Glutamatergic neuron (in vitro differentiated cells): ENCODE results near the gene EXOC6B. TPM values are rescaled to one million over a fixed set of nuclear protein-coding genes. Genes with fewer than 3 reads are reported as not detected.

ENCODE experiments used
- DNase-seq: peaks from one replicate; pipeline ENCODE4 v3.0.0; 2022
- H3K27ac Mint-ChIP-seq: one replicate; pipeline ENCODE4 v1.8.0; 2020; ENCODE audit warnings: mild to moderate bottlenecking, mixed read lengths, inconsistent platforms; ENCODE audit not compliant: unreplicated experiment
- H3K27me3 Mint-ChIP-seq: one replicate; pipeline ENCODE4 v1.8.0; 2020; ENCODE audit warnings: mild to moderate bottlenecking, moderate library complexity, mixed read lengths, inconsistent platforms; ENCODE audit not compliant: unreplicated experiment
- H3K36me3 Mint-ChIP-seq: one replicate; pipeline ENCODE4 v1.8.0; 2020; ENCODE audit warnings: mild to moderate bottlenecking, mixed read lengths, inconsistent platforms; ENCODE audit not compliant: unreplicated experiment
- H3K4me1 Mint-ChIP-seq: one replicate; pipeline ENCODE4 v1.8.0; 2020; ENCODE audit warnings: mild to moderate bottlenecking, low read depth, mixed read lengths, inconsistent platforms; ENCODE audit not compliant: unreplicated experiment
- H3K4me3 Mint-ChIP-seq: one replicate; pipeline ENCODE4 v1.8.0; 2020; ENCODE audit warnings: mild to moderate bottlenecking, mixed read lengths, inconsistent platforms; ENCODE audit not compliant: unreplicated experiment
- H3K9me3 Mint-ChIP-seq: one replicate; pipeline ENCODE4 v1.8.0; 2020; ENCODE audit warnings: mild to moderate bottlenecking, moderate library complexity, mixed read lengths, inconsistent platforms; ENCODE audit not compliant: unreplicated experiment
- CTCF ChIP-seq: fragments of 200-600 bp; sonication (generic); IDR thresholded peaks from one replicate; pipeline ENCODE4 v1.5.0; 2021; ENCODE audit not compliant: partially characterized antibody, unreplicated experiment
- total RNA-seq: library from RNA; stranded (reverse); fragmentation: NEBNext Ultra II Directional; extraction: Animal tissue kit (Norgen Biotek cat#: 25700); gene quantifications from one replicate; pipeline ENCODE4 v1.2.1, GENCODE V29; 2021; ENCODE audit not compliant: unreplicated experiment

EXOC6B gene
- total RNA-seq, 1 donor from 2014 or later = 34.5 TPM

GRCh38 chr2:72573232-72573631 lies 252.6 kb downstream of the EXOC6B start:
- Mint-ChIP-seq H3K9me3 (no peaks in the 10 kb centered on the region), H3K27me3 (no peaks in the 10 kb centered on the region), H3K4me3 (no peak overlapping the region), H3K4me1 (no peaks in the 10 kb centered on the region), H3K36me3 (no peaks in the 10 kb centered on the region), H3K27ac (no peak overlapping the region)
- no peak for DNase-seq
- no peak for TF ChIP-seq CTCF

GRCh38 chr2:72572501-72572900 lies 253.3 kb downstream of the EXOC6B start:
- Mint-ChIP-seq H3K4me3 (no peak overlapping the region), H3K27ac (no peak overlapping the region), H3K36me3 (no peaks in the 10 kb centered on the region), H3K27me3 (no peaks in the 10 kb centered on the region), H3K4me1 (no peaks in the 10 kb centered on the region), H3K9me3 (no peaks in the 10 kb centered on the region)
- no peak for TF ChIP-seq CTCF
- DNase-seq = no peak

GRCh38 chr2:72570413-72570812 lies 255.4 kb downstream of the EXOC6B start:
- no peaks in the 10 kb centered on the region for H3K27me3 Mint-ChIP-seq
- no peaks in the 10 kb centered on the region for H3K9me3 Mint-ChIP-seq
- no peak overlapping the region for H3K27ac Mint-ChIP-seq
- H3K36me3 Mint-ChIP-seq = no peaks in the 10 kb centered on the region
- no peak for TF ChIP-seq CTCF
- no peak overlapping the region for H3K4me3 Mint-ChIP-seq
- DNase-seq = no peak
- no peaks in the 10 kb centered on the region for H3K4me1 Mint-ChIP-seq

- no peaks in the 10 kb centered on the region for H3K4me1 Mint-ChIP-seq
- DNase-seq = no peak
- no peak overlapping the region for H3K4me3 Mint-ChIP-seq
- H3K9me3 Mint-ChIP-seq = no peaks in the 10 kb centered on the region
- no peak overlapping the region for H3K27ac Mint-ChIP-seq
- no peak for TF ChIP-seq CTCF
- no peaks in the 10 kb centered on the region for H3K27me3 Mint-ChIP-seq
- H3K36me3 Mint-ChIP-seq = no peaks in the 10 kb centered on the region
These were observed 263.2 kb downstream of the EXOC6B start for GRCh38 chr2:72562451-72563153.

GRCh38 chr2:72561621-72562318 lies 264.1 kb downstream of the EXOC6B start:
- Mint-ChIP-seq H3K4me1 (no peaks in the 10 kb centered on the region), H3K36me3 (no peaks in the 10 kb centered on the region), H3K9me3 (no peaks in the 10 kb centered on the region), H3K4me3 (no peak overlapping the region), H3K27me3 (no peaks in the 10 kb centered on the region), H3K27ac (no peak overlapping the region)
- TF ChIP-seq CTCF = no peak
- no peak for DNase-seq
